NK-92 (cell line): Measurements from ENCODE around the gene CLIP4.

ENCODE experiments used
- DNase-seq: peaks from one replicate; lab custom pipeline; 2025; ENCODE audit not compliant: unreplicated experiment; lab: John Stamatoyannopoulos, UW

The CLIP4 gene

GRCh38 chr2:29130295-29130694 is 15.1 kb downstream of the CLIP4 start:
- no peak for DNase-seq

GRCh38 chr2:29134933-29135332 is 19.7 kb downstream of the CLIP4 start:
- DNase-seq, result no peak

GRCh38 chr2:29139152-29139551 is 23.9 kb downstream of the CLIP4 start:
- DNase-seq, result no peak

GRCh38 chr2:29139731-29140130 is 24.5 kb downstream of the CLIP4 start:
- no peak for DNase-seq

- no peak for DNase-seq
Observed at GRCh38 chr2:29143657-29144056, 28.4 kb downstream of the CLIP4 start.

- DNase-seq, result no peak
Observed at GRCh38 chr2:29146197-29146596, 31.0 kb downstream of the CLIP4 start.

- DNase-seq, result no peak
Observed at GRCh38 chr2:29147963-29148362, 32.7 kb downstream of the CLIP4 start.

GRCh38 chr2:29154610-29155009 is 39.4 kb downstream of the CLIP4 start:
- DNase-seq, result no peak

- DNase-seq, result no peak
Observed at GRCh38 chr2:29155578-29155977, 40.4 kb downstream of the CLIP4 start.

GRCh38 chr2:29157131-29157530 is 41.9 kb downstream of the CLIP4 start:
- DNase-seq, result no peak

- no peak for DNase-seq
Observed at GRCh38 chr2:29159125-29159524, 43.9 kb downstream of the CLIP4 start.

GRCh38 chr2:29160184-29160583 is 45.0 kb downstream of the CLIP4 start:
- DNase-seq, result no peak

- no peak for DNase-seq
Observed at GRCh38 chr2:29162204-29162928, 47.2 kb downstream of the CLIP4 start.

- DNase-seq, result no peak
Observed at GRCh38 chr2:29164091-29164846, 49.1 kb downstream of the CLIP4 start.

- DNase-seq, result no peak
Observed at GRCh38 chr2:29165362-29166241, 50.4 kb downstream of the CLIP4 start.

- no peak for DNase-seq
Observed at GRCh38 chr2:29166242-29167039, 51.2 kb downstream of the CLIP4 start.

GRCh38 chr2:29174937-29175336 is 59.7 kb downstream of the CLIP4 start:
- no peak for DNase-seq

GRCh38 chr2:29175338-29175737 is 60.1 kb downstream of the CLIP4 start:
- no peak for DNase-seq

- no peak for DNase-seq
Observed at GRCh38 chr2:29182334-29182733, 67.1 kb downstream of the CLIP4 start.

GRCh38 chr2:29182920-29183319 is 67.7 kb downstream of the CLIP4 start:
- DNase-seq, result no peak

- no peak for DNase-seq
Observed at GRCh38 chr2:29184531-29184930, 69.3 kb downstream of the CLIP4 start.
